Tibial artery (tissue), 4 donors: ENCODE measurements around the gene SP2.
A peak's percentile ranks its signal among the peaks of the same experiment; 100 is the strongest.

Experiments
- DNase-seq, 2 donors: peaks; one replicate each; pipeline ENCODE4 v3.0.0-alpha.2; 2019
- H3K27ac ChIP-seq, 2 donors: fragments of 200-600 bp; sonication (generic) in 1 of 2; 1 replicate in 1 of 2; 2 replicates in 1 of 2; pipeline ENCODE4 v1.5.1; 2018 to 2019; ENCODE audit warnings: mild to moderate bottlenecking in 1 of 2
- H3K27me3 ChIP-seq, 2 donors: fragments of 200-600 bp; sonication (generic) in 1 of 2; one replicate each; pipeline versions ENCODE4 v1.5.1 to v1.6.0; 2016 to 2019
- H3K36me3 ChIP-seq, 3 donors: fragments of 200-600 bp; sonication (generic) in 2 of 3; one replicate each; pipeline ENCODE4 v1.5.1; 2016 to 2019; ENCODE audit warnings: mild to moderate bottlenecking in 2 of 3
- H3K4me1 ChIP-seq, 4 donors: fragments of 200-600 bp; sonication (generic) in 2 of 4; 1 replicate in 3 of 4; 2 replicates in 1 of 4; pipeline ENCODE4 v1.5.1; 2016 to 2019
- H3K4me3 ChIP-seq, 2 donors: fragments of 200-600 bp; sonication (generic) in 1 of 2; 1 replicate in 1 of 2; 2 replicates in 1 of 2; pipeline ENCODE4 v1.5.1; 2018 to 2019; ENCODE audit warnings: mild to moderate bottlenecking in 2 of 2
- H3K9me3 ChIP-seq, 3 donors: fragments of 200-600 bp; sonication (generic) in 1 of 3; one replicate each; pipeline ENCODE4 v1.5.1; 2016 to 2019
- CTCF ChIP-seq, 2 experiments: fragments of 200-600 bp in 1 of 2; fragments of 450-650 bp in 1 of 2; IDR thresholded peaks; one replicate each; pipeline ENCODE4 v1.5.1; 2017 to 2019; ENCODE audit warnings: antibody characterized with exemption in 2 of 2, mild to moderate bottlenecking in 1 of 2, moderate library complexity in 1 of 2
- intact Hi-C: fragments of 100-400 bp; cut with DNase I; formaldehyde crosslinking; loops from one replicate; pipeline ENCODE4 v1.15.0; 2023; ENCODE audit warnings: low total_unique reads

The SP2 gene

GRCh38 chr17:47895856-47896671 lies at the start of gene SP2:
TSS of gene SP2 (plus strand) at chr17:47896236. CDS start at chr17:47896287, 51 bp downstream.
- peaks cover 0 to 53% (median 44%) of the 10 kb centered on the region in 4 donors for H3K4me1 ChIP-seq
- intact Hi-C loops = loop anchor here (5.0 kb wide), 1 partner anchor 46 kb away; the partner anchor contains the start of gene PNPO

GRCh38 chr17:47846716-47847340 lies 49.2 kb upstream of the SP2 start:
- no peak overlapping the region for H3K27ac ChIP-seq
- H3K9me3 ChIP-seq = no peaks in the 10 kb centered on the region
- H3K4me1 ChIP-seq = peaks cover 0 to 39% (median 18%) of the 10 kb centered on the region in 4 donors
- TF ChIP-seq CTCF (IDR thresholded peaks at IDR 0.05) = no peak
- intact Hi-C loops = no loop called here
- no peak overlapping the region for H3K4me3 ChIP-seq
- H3K36me3 ChIP-seq = no peaks in the 10 kb centered on the region
- peaks cover under 1 to 75% of the 10 kb centered on the region in 2 donors for H3K27me3 ChIP-seq
- no peak for DNase-seq

More at GRCh38 chr17:47895856-47896671, at the start of gene SP2:
- Histone ChIP-seq H3K4me3 (peak within 1 kb of the TSS; percentile 67 to 77), H3K27me3 (no peaks in the 10 kb centered on the region), H3K9me3 (no peaks in the 10 kb centered on the region), H3K36me3 (no peaks in the 10 kb centered on the region), H3K27ac (peak within 1 kb of the TSS; percentile 99 to 100)
- peak; percentile 12 to 76 for TF ChIP-seq CTCF (IDR thresholded peaks at IDR 0.05)
- peak; percentile 100 for DNase-seq

GRCh38 chr17:47847341-47848197 lies 48.5 kb upstream of the SP2 start:
- H3K36me3 ChIP-seq = no peaks in the 10 kb centered on the region
- no peak for TF ChIP-seq CTCF (IDR thresholded peaks at IDR 0.05)
- no peak overlapping the region for H3K27ac ChIP-seq
- H3K4me3 ChIP-seq = no peak overlapping the region
- intact Hi-C loops = no loop called here
- H3K27me3 ChIP-seq = peaks cover 4 to 83% of the 10 kb centered on the region in 2 donors
- DNase-seq = no peak
- H3K4me1 ChIP-seq = peaks cover 0 to 39% (median 18%) of the 10 kb centered on the region in 4 donors
- H3K9me3 ChIP-seq = no peaks in the 10 kb centered on the region

- Histone ChIP-seq H3K27me3 (peaks cover 4 to 89% of the 10 kb centered on the region in 2 donors), H3K4me3 (no peak overlapping the region), H3K4me1 (peaks cover 0 to 35% (median 18%) of the 10 kb centered on the region in 4 donors), H3K9me3 (no peaks in the 10 kb centered on the region), H3K36me3 (no peaks in the 10 kb centered on the region), H3K27ac (no peak overlapping the region)
- intact Hi-C loops = no loop called here
- DNase-seq = no peak
- no peak for TF ChIP-seq CTCF (IDR thresholded peaks at IDR 0.05)
These were observed 47.9 kb upstream of the SP2 start for GRCh38 chr17:47848198-47848513.

- Histone ChIP-seq H3K4me3 (peak overlapping the region in 1 of 2 donors; percentile 36), H3K27ac (no peak overlapping the region)
- intact Hi-C loops = no loop called here
These were observed 45.7 kb upstream of the SP2 start for GRCh38 chr17:47850373-47850691.

More at GRCh38 chr17:47850373-47850691, 45.7 kb upstream of the SP2 start:
- Histone ChIP-seq H3K9me3 (no peaks in the 10 kb centered on the region), H3K36me3 (no peaks in the 10 kb centered on the region), H3K4me1 (peaks cover 0 to 29% (median 18%) of the 10 kb centered on the region in 4 donors), H3K27me3 (peaks cover 4 to 100% of the 10 kb centered on the region in 2 donors)
- DNase-seq = no peak
- no peak for TF ChIP-seq CTCF (IDR thresholded peaks at IDR 0.05)
